ENCODE measurements around the gene NLN.

The NLN gene

GRCh38 chr5:65854925-65855324 is 132.9 kb downstream of the NLN start:
- peaks cover 3% of the 10 kb centered on the region for H3K4me1 ChIP-seq (ENCODE audit: control insufficient read depth, insufficient read depth, low read depth, low read length)
- no peak overlapping the region for H2BK120ac ChIP-seq (ENCODE audit: low read depth, low read length)
- WGBS: 86% methylated on average over 1 of the region's 2 CpGs
- no peak overlapping the region for H3K27ac ChIP-seq (ENCODE audit: low read length, poor library complexity, severe bottlenecking)
- H3K4me3 ChIP-seq (ENCODE audit: insufficient read depth in 1 of 2, low read depth in 1 of 2, low read length in 2 of 2): no peak overlapping the region
- no peak overlapping the region for H3K14ac ChIP-seq (ENCODE audit: low read length in 2 of 2)
- H3K36me3 ChIP-seq (ENCODE audit: control insufficient read depth in 1 of 2, insufficient read depth in 2 of 2, low read depth in 1 of 2, low read length in 2 of 2): no peaks in the 10 kb centered on the region
- H3K4me2 ChIP-seq (ENCODE audit: low read length, poor library complexity, severe bottlenecking): no peak overlapping the region
- no peak overlapping the region for H4K91ac ChIP-seq (ENCODE audit: low read length)
- no peaks in the 10 kb centered on the region for H3K79me1 ChIP-seq (replicated peaks; ENCODE audit: low read length, poor library complexity, severe bottlenecking)
- H2BK15ac ChIP-seq (ENCODE audit: low read depth, poor library complexity, severe bottlenecking): no peak overlapping the region
- no peak overlapping the region for H2AK5ac ChIP-seq (ENCODE audit: low read length, severe bottlenecking)
- no peaks in the 10 kb centered on the region for H3K9me3 ChIP-seq (ENCODE audit: control insufficient read depth, low read length)
- no peak for DNase-seq
- H3K27me3 ChIP-seq (ENCODE audit: control insufficient read depth in 1 of 2, insufficient read depth in 1 of 2, low read length in 2 of 2): no peaks in the 10 kb centered on the region
- no peak overlapping the region for H2BK5ac ChIP-seq (ENCODE audit: low read depth, low read length, poor library complexity, severe bottlenecking)
- no peak overlapping the region for H3K23ac ChIP-seq (ENCODE audit: low read length in 2 of 2)
- H2AFZ ChIP-seq (ENCODE audit: low read depth, low read length): no peak overlapping the region
- no peak overlapping the region for H4K8ac ChIP-seq (ENCODE audit: low read length)
- H3K4ac ChIP-seq (ENCODE audit: low read depth in 1 of 2, low read length in 2 of 2): no peak overlapping the region
- H3K18ac ChIP-seq (ENCODE audit: low read depth in 1 of 2, low read length in 2 of 2): no peak overlapping the region
- no peak overlapping the region for H3K9ac ChIP-seq (ENCODE audit: low read length)
- H2BK12ac ChIP-seq (ENCODE audit: low read length in 2 of 2): no peak overlapping the region

- no peak overlapping the region for H2BK120ac ChIP-seq (ENCODE audit: low read depth, low read length)
Observed at GRCh38 chr5:65855766-65856315, 133.8 kb downstream of the NLN start.

DNA sequence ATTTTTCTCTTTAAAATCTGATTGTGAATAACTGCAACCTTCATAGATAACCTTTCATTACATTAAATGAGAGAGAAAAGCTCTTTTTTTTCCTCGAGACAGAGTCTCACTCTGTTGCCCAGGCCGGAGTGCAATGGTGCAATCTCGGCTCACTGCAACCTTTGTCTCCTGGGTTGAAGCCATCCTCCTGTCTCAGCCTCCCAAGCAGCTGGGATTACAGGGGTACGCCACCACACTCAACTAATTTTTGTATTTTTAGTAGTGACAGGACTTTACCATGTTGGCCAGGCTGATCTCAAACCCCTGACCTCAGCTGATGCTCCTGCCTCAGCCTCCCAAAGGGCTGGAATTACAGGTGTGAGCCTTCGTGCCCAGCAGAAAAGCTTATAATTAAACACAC is 134.5 kb downstream of the NLN start:
- no peak overlapping the region for H3K4me3 ChIP-seq (ENCODE audit: insufficient read depth in 1 of 2, low read depth in 1 of 2, low read length in 2 of 2)
- 96% methylated on average over 5 of the region's 5 CpGs for WGBS
- no peaks in the 10 kb centered on the region for H3K27me3 ChIP-seq (ENCODE audit: control insufficient read depth in 1 of 2, insufficient read depth in 1 of 2, low read length in 2 of 2)
- no peak overlapping the region for H2BK120ac ChIP-seq (ENCODE audit: low read depth, low read length)
- no peak overlapping the region for H3K9ac ChIP-seq (ENCODE audit: low read length)
- no peak overlapping the region for H3K23ac ChIP-seq (ENCODE audit: low read length in 2 of 2)
- no peak overlapping the region for H4K8ac ChIP-seq (ENCODE audit: low read length)
- no peak overlapping the region for H2AFZ ChIP-seq (ENCODE audit: low read depth, low read length)
- H3K27ac ChIP-seq (ENCODE audit: low read length, poor library complexity, severe bottlenecking): no peak overlapping the region
- H4K91ac ChIP-seq (ENCODE audit: low read length): no peak overlapping the region
- peaks cover 7% of the 10 kb centered on the region for H3K4me1 ChIP-seq (ENCODE audit: control insufficient read depth, insufficient read depth, low read depth, low read length)
- H2AK5ac ChIP-seq (ENCODE audit: low read length, severe bottlenecking): no peak overlapping the region
- H2BK5ac ChIP-seq (ENCODE audit: low read depth, low read length, poor library complexity, severe bottlenecking): no peak overlapping the region
- H3K9me3 ChIP-seq (ENCODE audit: control insufficient read depth, low read length): no peaks in the 10 kb centered on the region
- H3K4me2 ChIP-seq (ENCODE audit: low read length, poor library complexity, severe bottlenecking): no peak overlapping the region
- no peak overlapping the region for H3K18ac ChIP-seq (ENCODE audit: low read depth in 1 of 2, low read length in 2 of 2)
- H3K14ac ChIP-seq (ENCODE audit: low read length in 2 of 2): no peak overlapping the region
- H3K79me1 ChIP-seq (replicated peaks; ENCODE audit: low read length, poor library complexity, severe bottlenecking): no peaks in the 10 kb centered on the region
- no peak overlapping the region for H2BK15ac ChIP-seq (ENCODE audit: low read depth, poor library complexity, severe bottlenecking)
- H2BK12ac ChIP-seq (ENCODE audit: low read length in 2 of 2): no peak overlapping the region
- no peak for DNase-seq
- H3K4ac ChIP-seq (ENCODE audit: low read depth in 1 of 2, low read length in 2 of 2): no peak overlapping the region
- no peaks in the 10 kb centered on the region for H3K36me3 ChIP-seq (ENCODE audit: control insufficient read depth in 1 of 2, insufficient read depth in 2 of 2, low read depth in 1 of 2, low read length in 2 of 2)

More at GRCh38 chr5:65855766-65856315, 133.8 kb downstream of the NLN start:
- no peak overlapping the region for H2BK15ac ChIP-seq (ENCODE audit: low read depth, poor library complexity, severe bottlenecking)
- H4K91ac ChIP-seq (ENCODE audit: low read length): no peak overlapping the region
- H4K8ac ChIP-seq (ENCODE audit: low read length): no peak overlapping the region
- H3K4me3 ChIP-seq (ENCODE audit: insufficient read depth in 1 of 2, low read depth in 1 of 2, low read length in 2 of 2): no peak overlapping the region
- H3K36me3 ChIP-seq (ENCODE audit: control insufficient read depth in 1 of 2, insufficient read depth in 2 of 2, low read depth in 1 of 2, low read length in 2 of 2): no peaks in the 10 kb centered on the region
- no peak overlapping the region for H2AFZ ChIP-seq (ENCODE audit: low read depth, low read length)
- no peak overlapping the region for H3K18ac ChIP-seq (ENCODE audit: low read depth in 1 of 2, low read length in 2 of 2)
- H3K9ac ChIP-seq (ENCODE audit: low read length): no peak overlapping the region
- no peak overlapping the region for H2BK12ac ChIP-seq (ENCODE audit: low read length in 2 of 2)
- no peak overlapping the region for H2AK5ac ChIP-seq (ENCODE audit: low read length, severe bottlenecking)
- DNase-seq: no peak
- no peak overlapping the region for H3K4me2 ChIP-seq (ENCODE audit: low read length, poor library complexity, severe bottlenecking)
- no peak overlapping the region for H3K4ac ChIP-seq (ENCODE audit: low read depth in 1 of 2, low read length in 2 of 2)
- peaks cover 7% of the 10 kb centered on the region for H3K4me1 ChIP-seq (ENCODE audit: control insufficient read depth, insufficient read depth, low read depth, low read length)
- H2BK5ac ChIP-seq (ENCODE audit: low read depth, low read length, poor library complexity, severe bottlenecking): no peak overlapping the region
- H3K14ac ChIP-seq (ENCODE audit: low read length in 2 of 2): no peak overlapping the region
- H3K79me1 ChIP-seq (replicated peaks; ENCODE audit: low read length, poor library complexity, severe bottlenecking): no peaks in the 10 kb centered on the region
- H3K9me3 ChIP-seq (ENCODE audit: control insufficient read depth, low read length): no peaks in the 10 kb centered on the region
- no peak overlapping the region for H3K23ac ChIP-seq (ENCODE audit: low read length in 2 of 2)
- H3K27ac ChIP-seq (ENCODE audit: low read length, poor library complexity, severe bottlenecking): no peak overlapping the region
- H3K27me3 ChIP-seq (ENCODE audit: control insufficient read depth in 1 of 2, insufficient read depth in 1 of 2, low read length in 2 of 2): no peaks in the 10 kb centered on the region

GRCh38 chr5:65858316-65858715 is 136.3 kb downstream of the NLN start:
- no peaks in the 10 kb centered on the region for H3K36me3 ChIP-seq (ENCODE audit: control insufficient read depth in 1 of 2, insufficient read depth in 2 of 2, low read depth in 1 of 2, low read length in 2 of 2)
- no peak overlapping the region for H3K9ac ChIP-seq (ENCODE audit: low read length)
- H3K4ac ChIP-seq (ENCODE audit: low read depth in 1 of 2, low read length in 2 of 2): no peak overlapping the region
- H2AK5ac ChIP-seq (ENCODE audit: low read length, severe bottlenecking): no peak overlapping the region
- H3K79me1 ChIP-seq (replicated peaks; ENCODE audit: low read length, poor library complexity, severe bottlenecking): no peaks in the 10 kb centered on the region
- no peak overlapping the region for H3K23ac ChIP-seq (ENCODE audit: low read length in 2 of 2)
- H2BK120ac ChIP-seq (ENCODE audit: low read depth, low read length): no peak overlapping the region
- H3K4me3 ChIP-seq (ENCODE audit: insufficient read depth in 1 of 2, low read depth in 1 of 2, low read length in 2 of 2): no peak overlapping the region
- H3K18ac ChIP-seq (ENCODE audit: low read depth in 1 of 2, low read length in 2 of 2): no peak overlapping the region
- H2BK15ac ChIP-seq (ENCODE audit: low read depth, poor library complexity, severe bottlenecking): no peak overlapping the region
- no peak overlapping the region for H2AFZ ChIP-seq (ENCODE audit: low read depth, low read length)
- DNase-seq: peak; percentile 42
- H2BK5ac ChIP-seq (ENCODE audit: low read depth, low read length, poor library complexity, severe bottlenecking): no peak overlapping the region
- H3K4me2 ChIP-seq (ENCODE audit: low read length, poor library complexity, severe bottlenecking): no peak overlapping the region
- H3K9me3 ChIP-seq (ENCODE audit: control insufficient read depth, low read length): no peaks in the 10 kb centered on the region
- WGBS: 84% methylated on average over 3 of the region's 3 CpGs
- no peak overlapping the region for H4K8ac ChIP-seq (ENCODE audit: low read length)
- H3K14ac ChIP-seq (ENCODE audit: low read length in 2 of 2): no peak overlapping the region
- no peak overlapping the region for H3K27ac ChIP-seq (ENCODE audit: low read length, poor library complexity, severe bottlenecking)
- H3K27me3 ChIP-seq (ENCODE audit: control insufficient read depth in 1 of 2, insufficient read depth in 1 of 2, low read length in 2 of 2): no peaks in the 10 kb centered on the region
- H2BK12ac ChIP-seq (ENCODE audit: low read length in 2 of 2): no peak overlapping the region
- H4K91ac ChIP-seq (ENCODE audit: low read length): no peak overlapping the region
- H3K4me1 ChIP-seq (ENCODE audit: control insufficient read depth, insufficient read depth, low read depth, low read length): peaks cover 7% of the 10 kb centered on the region
